ENCODE data around the gene CHRNA4. TPM values are rescaled to one million over a fixed set of nuclear protein-coding genes. Genes with fewer than 3 reads are reported as not detected.

The CHRNA4 gene
- total RNA-seq, 1 donor from 2014 or later, result 0.38 TPM

GRCh38 chr20:63303095-63303666 lies 58.0 kb downstream of the CHRNA4 start:
- H3K27me3 ChIP-seq (ENCODE audit: low read depth), result peaks cover 68% of the 10 kb centered on the region

GRCh38 chr20:63301671-63302070 lies 59.5 kb downstream of the CHRNA4 start:
- no peaks in the 10 kb centered on the region for H3K36me3 ChIP-seq
- no peak overlapping the region for H3K4me3 ChIP-seq
- no peaks in the 10 kb centered on the region for H3K4me1 ChIP-seq
- H3K27me3 ChIP-seq (ENCODE audit: low read depth), result peaks cover 68% of the 10 kb centered on the region
- no peak overlapping the region for H3K27ac ChIP-seq (replicated peaks)
- intact Hi-C loops (cut with micrococcal nuclease), result no loop called here
- TF ChIP-seq, protein P1, sequence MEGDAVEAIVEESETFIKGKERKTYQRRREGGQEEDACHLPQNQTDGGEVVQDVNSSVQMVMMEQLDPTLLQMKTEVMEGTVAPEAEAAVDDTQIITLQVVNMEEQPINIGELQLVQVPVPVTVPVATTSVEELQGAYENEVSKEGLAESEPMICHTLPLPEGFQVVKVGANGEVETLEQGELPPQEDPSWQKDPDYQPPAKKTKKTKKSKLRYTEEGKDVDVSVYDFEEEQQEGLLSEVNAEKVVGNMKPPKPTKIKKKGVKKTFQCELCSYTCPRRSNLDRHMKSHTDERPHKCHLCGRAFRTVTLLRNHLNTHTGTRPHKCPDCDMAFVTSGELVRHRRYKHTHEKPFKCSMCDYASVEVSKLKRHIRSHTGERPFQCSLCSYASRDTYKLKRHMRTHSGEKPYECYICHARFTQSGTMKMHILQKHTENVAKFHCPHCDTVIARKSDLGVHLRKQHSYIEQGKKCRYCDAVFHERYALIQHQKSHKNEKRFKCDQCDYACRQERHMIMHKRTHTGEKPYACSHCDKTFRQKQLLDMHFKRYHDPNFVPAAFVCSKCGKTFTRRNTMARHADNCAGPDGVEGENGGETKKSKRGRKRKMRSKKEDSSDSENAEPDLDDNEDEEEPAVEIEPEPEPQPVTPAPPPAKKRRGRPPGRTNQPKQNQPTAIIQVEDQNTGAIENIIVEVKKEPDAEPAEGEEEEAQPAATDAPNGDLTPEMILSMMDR (IDR thresholded peaks at IDR 0.05; ENCODE audit: borderline replicate concordance), result no peak
- no peak for DNase-seq
- H3K9me3 ChIP-seq (replicated peaks), result peaks cover 29% of the 10 kb centered on the region

More at GRCh38 chr20:63303095-63303666, 58.0 kb downstream of the CHRNA4 start:
- DNase-seq, result no peak
- TF ChIP-seq, protein P1 (IDR thresholded peaks at IDR 0.05; ENCODE audit: borderline replicate concordance), result no peak
- H3K27ac ChIP-seq (replicated peaks), result no peak overlapping the region
- no peaks in the 10 kb centered on the region for H3K36me3 ChIP-seq
- peaks cover 29% of the 10 kb centered on the region for H3K9me3 ChIP-seq (replicated peaks)
- no peaks in the 10 kb centered on the region for H3K4me1 ChIP-seq
- intact Hi-C loops (cut with micrococcal nuclease), result no loop called here
- H3K4me3 ChIP-seq, result no peak overlapping the region

GRCh38 chr20:63298731-63299312 lies 62.3 kb downstream of the CHRNA4 start:
- Histone ChIP-seq H3K36me3 (no peaks in the 10 kb centered on the region), H3K4me3 (no peak overlapping the region), H3K27me3 (ENCODE audit: low read depth) (peaks cover 73% of the 10 kb centered on the region), H3K27ac (replicated peaks) (no peak overlapping the region), H3K9me3 (replicated peaks) (peaks cover 29% of the 10 kb centered on the region), H3K4me1 (no peaks in the 10 kb centered on the region)
- TF ChIP-seq, protein P1 (IDR thresholded peaks at IDR 0.05; ENCODE audit: borderline replicate concordance), result no peak
- DNase-seq, result no peak
- intact Hi-C loops (cut with micrococcal nuclease), result no loop called here

DNA sequence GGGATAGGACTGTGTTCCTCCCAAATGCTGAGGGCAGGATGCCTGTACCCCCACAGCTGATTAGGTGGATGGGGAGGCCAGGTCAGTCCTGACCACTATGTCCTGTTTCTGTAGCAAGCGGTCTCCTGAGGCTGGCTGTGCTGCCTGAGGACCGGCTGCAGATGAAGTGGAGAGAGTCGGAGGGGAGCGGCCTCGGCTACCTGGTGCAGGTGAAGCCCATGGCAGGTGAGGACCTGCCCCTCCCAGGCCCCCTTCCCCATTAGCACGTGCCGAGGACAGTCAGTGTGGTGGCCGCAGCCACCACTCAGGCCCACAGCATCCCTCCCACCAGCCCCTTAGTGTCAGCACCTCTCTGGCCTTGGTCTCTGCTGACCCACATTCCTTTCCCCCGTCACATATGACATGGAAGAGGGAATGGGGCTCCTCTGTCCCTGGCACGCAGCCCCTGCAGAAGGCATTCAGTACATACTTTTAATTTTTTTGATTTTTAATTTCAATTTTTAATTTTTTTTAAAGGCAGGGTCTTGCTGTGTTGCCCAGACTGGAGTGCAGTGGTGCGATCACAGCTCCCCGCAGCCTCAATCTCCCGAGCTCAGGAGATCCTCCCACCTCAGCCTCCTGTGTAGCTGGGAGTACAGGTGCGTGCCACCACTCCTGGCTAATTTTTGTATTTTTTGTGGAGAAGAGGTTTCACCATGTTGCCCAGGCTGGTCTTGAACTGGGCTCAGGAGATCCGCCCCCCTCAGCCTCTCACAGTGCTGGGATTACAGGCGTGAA lies 63.2 kb downstream of the CHRNA4 start:
- TF ChIP-seq, protein P1 (IDR thresholded peaks at IDR 0.05; ENCODE audit: borderline replicate concordance), result no peak
- no peaks in the 10 kb centered on the region for H3K36me3 ChIP-seq
- H3K27me3 ChIP-seq (ENCODE audit: low read depth), result peaks cover 82% of the 10 kb centered on the region
- H3K9me3 ChIP-seq (replicated peaks), result peaks cover 28% of the 10 kb centered on the region
- intact Hi-C loops (cut with micrococcal nuclease), result no loop called here
- no peaks in the 10 kb centered on the region for H3K4me1 ChIP-seq
- no peak for DNase-seq
- H3K4me3 ChIP-seq, result no peak overlapping the region
- H3K27ac ChIP-seq (replicated peaks), result no peak overlapping the region

DNA sequence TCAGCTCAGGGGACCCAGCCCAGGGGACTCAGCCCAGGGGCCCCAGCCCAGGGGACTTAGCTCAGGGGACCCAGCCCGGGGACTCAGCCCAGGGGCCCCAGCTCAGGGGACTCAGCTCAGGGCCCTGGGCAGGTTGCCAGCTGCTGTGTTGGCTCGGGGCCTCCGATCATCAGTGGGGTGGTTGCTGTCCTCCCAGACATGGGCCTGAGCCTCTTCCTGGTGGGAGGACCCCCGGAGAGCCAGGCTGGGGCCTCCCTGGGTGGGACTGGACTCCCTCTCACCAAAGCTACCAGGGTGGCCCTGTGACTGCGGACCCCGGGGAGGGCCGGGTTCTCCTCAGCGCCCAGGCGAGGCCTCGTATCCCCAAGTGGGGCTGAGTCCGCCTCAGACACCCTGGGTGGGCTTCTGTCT lies 63.8 kb downstream of the CHRNA4 start:
- Histone ChIP-seq H3K36me3 (no peaks in the 10 kb centered on the region), H3K4me1 (no peaks in the 10 kb centered on the region), H3K9me3 (replicated peaks) (peaks cover 22% of the 10 kb centered on the region), H3K27me3 (ENCODE audit: low read depth) (peaks cover 83% of the 10 kb centered on the region), H3K27ac (replicated peaks) (no peak overlapping the region), H3K4me3 (no peak overlapping the region)
- DNase-seq, result no peak
- TF ChIP-seq, protein P1 (IDR thresholded peaks at IDR 0.05; ENCODE audit: borderline replicate concordance), result no peak
- intact Hi-C loops (cut with micrococcal nuclease), result no loop called here
